Brain microvascular endothelial cell (primary cell): ENCODE results near the gene NUP133.
A peak's percentile ranks its signal among the peaks of the same experiment; 100 is the strongest.

Source experiments
- DNase-seq: peaks from one replicate; pipeline ENCODE4 v3.0.0-alpha.2; 2020
- H3K27ac ChIP-seq: fragments of 250-450 bp; sonication (Bioruptor Pico); 2 replicates; pipeline ENCODE4 v1.5.1; 2020; ENCODE audit warnings: mild to moderate bottlenecking, moderate library complexity
- H3K27me3 ChIP-seq: fragments of 250-450 bp; sonication (Bioruptor Pico); replicated peaks from 2 replicates; pipeline ENCODE4 v1.5.1; 2020; ENCODE audit warnings: mild to moderate bottlenecking
- H3K36me3 ChIP-seq: fragments of 250-450 bp; sonication (Bioruptor Pico); replicated peaks from 2 replicates; pipeline ENCODE4 v1.5.1; 2020; ENCODE audit warnings: mild to moderate bottlenecking
- H3K4me3 ChIP-seq: 2 replicates; pipeline ENCODE4 v1.5.1; 2011; ENCODE audit warnings: low read depth, mild to moderate bottlenecking, control low read depth, low read length, moderate library complexity
- in situ Hi-C: cut with HindIII; loops from 2 replicates; pipeline ENCODE4 v1.10.0; 2017; ENCODE audit warnings: low sequenced_read_pairs, low pct_ligation_motif_present
- TF ChIP-seq, protein P1 (sequence below): IDR thresholded peaks from 2 replicates; pipeline ENCODE4 v1.5.1; 2011; ENCODE audit warnings: low read depth, mild to moderate bottlenecking, moderate library complexity, low read length, control low read depth, inconsistent platforms; ENCODE audit errors: missing control alignments

NUP133 gene

DNA sequence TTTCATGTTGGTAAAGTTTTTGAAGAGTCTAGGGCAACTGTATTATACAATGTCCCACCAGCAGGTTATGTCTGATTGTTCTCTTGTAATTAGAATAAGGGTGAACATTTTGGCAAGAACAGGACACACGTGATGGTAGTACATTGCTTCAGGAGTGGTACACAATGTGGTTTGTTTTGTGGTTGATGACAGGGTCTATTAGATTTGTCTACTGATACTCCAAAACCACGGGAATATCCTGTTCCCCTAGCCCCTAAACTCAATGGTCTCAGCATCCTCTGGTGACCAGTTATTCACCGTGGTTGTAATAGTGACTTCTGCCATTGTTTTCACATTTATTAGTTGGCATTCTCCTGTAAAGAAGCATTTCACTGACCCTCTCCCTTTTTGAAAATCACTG, 52.1 kb downstream of the NUP133 start:
- in situ Hi-C loops = loop anchor here (25.0 kb wide), 1 partner anchor 194 kb away; the partner anchor contains the start of gene RAB4A
- no peak overlapping the region for H3K4me3 ChIP-seq
- no peak for DNase-seq
- H3K27ac ChIP-seq = no peak overlapping the region
- peaks cover 24% of the 10 kb centered on the region for H3K36me3 ChIP-seq
- TF ChIP-seq, protein P1, sequence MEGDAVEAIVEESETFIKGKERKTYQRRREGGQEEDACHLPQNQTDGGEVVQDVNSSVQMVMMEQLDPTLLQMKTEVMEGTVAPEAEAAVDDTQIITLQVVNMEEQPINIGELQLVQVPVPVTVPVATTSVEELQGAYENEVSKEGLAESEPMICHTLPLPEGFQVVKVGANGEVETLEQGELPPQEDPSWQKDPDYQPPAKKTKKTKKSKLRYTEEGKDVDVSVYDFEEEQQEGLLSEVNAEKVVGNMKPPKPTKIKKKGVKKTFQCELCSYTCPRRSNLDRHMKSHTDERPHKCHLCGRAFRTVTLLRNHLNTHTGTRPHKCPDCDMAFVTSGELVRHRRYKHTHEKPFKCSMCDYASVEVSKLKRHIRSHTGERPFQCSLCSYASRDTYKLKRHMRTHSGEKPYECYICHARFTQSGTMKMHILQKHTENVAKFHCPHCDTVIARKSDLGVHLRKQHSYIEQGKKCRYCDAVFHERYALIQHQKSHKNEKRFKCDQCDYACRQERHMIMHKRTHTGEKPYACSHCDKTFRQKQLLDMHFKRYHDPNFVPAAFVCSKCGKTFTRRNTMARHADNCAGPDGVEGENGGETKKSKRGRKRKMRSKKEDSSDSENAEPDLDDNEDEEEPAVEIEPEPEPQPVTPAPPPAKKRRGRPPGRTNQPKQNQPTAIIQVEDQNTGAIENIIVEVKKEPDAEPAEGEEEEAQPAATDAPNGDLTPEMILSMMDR = no peak
- no peaks in the 10 kb centered on the region for H3K27me3 ChIP-seq

DNA sequence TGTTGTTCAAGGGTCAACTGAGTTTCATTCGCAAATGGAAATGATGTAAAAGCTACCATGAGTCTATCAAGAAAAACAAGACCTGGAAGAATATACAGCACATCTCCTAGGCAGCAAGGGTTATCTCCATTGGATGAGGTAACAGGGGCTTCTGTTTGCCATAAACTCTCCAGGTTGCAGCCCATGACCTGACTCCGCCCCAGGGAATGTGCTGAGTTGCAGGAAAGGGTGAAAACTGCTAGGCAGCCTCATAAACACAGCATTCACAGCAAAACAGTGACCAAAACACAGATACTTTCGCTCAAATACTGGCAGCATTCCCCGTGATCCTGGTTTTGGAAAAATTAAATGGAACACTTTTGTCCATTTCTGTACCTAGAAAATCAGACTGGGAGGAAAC, 54.1 kb downstream of the NUP133 start:
- H3K27ac ChIP-seq = no peak overlapping the region
- no peak overlapping the region for H3K4me3 ChIP-seq
- H3K36me3 ChIP-seq = peaks cover 6% of the 10 kb centered on the region
- TF ChIP-seq, protein P1 = no peak
- in situ Hi-C loops = loop anchor here (25.0 kb wide), 1 partner anchor 192 kb away; the partner anchor contains the start of gene RAB4A
- H3K27me3 ChIP-seq = no peaks in the 10 kb centered on the region
- DNase-seq = no peak

DNA sequence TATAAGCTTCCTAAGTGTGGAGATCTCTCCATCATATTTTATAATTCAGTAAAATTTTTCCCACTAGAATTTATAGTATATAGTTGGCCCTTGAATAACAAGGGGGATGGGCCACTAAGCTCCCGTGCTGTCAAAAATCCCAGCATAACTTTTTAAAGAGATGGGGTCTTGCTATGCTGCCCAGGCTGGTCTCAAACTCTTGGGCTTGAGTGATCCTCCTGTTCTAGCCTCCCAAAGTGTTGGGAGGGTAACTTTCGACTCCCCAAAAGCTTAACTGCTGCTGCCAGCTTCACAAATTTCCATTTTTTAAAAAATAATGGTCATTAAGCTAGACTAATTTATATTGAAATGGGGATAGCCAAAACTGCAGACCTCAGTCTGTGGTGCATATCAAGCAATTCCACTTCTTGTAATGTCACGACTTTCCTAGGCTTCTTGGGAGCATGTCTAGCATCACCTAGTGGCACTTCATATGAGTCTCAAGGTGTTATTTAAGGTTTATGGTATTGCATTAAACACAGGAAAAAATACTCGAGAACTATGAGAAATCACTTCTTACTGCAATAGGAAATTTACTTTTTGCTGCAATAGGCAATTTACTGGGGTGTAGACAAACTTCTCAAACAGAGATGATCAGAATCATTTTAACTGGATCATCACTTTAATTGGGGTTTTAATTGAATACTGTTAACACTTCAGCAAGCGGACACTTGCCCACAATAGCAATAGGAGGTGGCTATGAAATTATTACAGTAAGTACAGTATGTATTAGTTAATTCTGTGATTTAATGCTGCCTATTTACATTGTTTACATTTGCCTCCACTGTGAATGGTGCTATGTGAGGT, 55.0 kb downstream of the NUP133 start:
- no peak for DNase-seq

DNA sequence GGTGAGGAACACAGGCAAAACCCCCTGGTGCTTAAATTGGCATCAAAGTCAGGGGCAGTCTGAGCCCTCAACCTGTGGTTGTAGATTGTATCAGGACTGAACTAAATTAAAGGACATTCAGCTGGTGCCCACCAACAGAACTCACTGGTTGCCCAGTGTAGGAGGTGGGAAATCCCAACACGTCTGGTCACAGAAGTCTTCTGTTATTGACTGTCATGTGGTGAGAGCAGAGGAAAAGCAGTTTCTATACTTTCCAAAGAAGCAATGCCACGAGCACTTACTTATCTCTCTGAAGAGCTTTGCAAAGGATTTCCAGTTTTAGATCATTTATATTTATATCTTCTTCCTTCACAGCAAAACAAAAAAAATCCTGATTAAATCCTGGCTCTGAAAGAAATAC, 59.3 kb downstream of the NUP133 start:
- in situ Hi-C loops = no loop called here
- DNase-seq = no peak
- TF ChIP-seq, protein P1 = no peak
- Histone ChIP-seq H3K27ac (no peak overlapping the region), H3K36me3 (peaks cover 9% of the 10 kb centered on the region), H3K27me3 (no peaks in the 10 kb centered on the region), H3K4me3 (no peak overlapping the region)

More for the DNA sequence above, 55.0 kb downstream of the NUP133 start:
- H3K4me3 ChIP-seq = no peak overlapping the region
- TF ChIP-seq, protein P1 = peak; percentile 58
- no peak overlapping the region for H3K27ac ChIP-seq
- H3K36me3 ChIP-seq = peaks cover 9% of the 10 kb centered on the region
- in situ Hi-C loops = loop anchor here (25.0 kb wide), 1 partner anchor 191 kb away; the partner anchor contains the start of gene RAB4A
- H3K27me3 ChIP-seq = no peaks in the 10 kb centered on the region

DNA sequence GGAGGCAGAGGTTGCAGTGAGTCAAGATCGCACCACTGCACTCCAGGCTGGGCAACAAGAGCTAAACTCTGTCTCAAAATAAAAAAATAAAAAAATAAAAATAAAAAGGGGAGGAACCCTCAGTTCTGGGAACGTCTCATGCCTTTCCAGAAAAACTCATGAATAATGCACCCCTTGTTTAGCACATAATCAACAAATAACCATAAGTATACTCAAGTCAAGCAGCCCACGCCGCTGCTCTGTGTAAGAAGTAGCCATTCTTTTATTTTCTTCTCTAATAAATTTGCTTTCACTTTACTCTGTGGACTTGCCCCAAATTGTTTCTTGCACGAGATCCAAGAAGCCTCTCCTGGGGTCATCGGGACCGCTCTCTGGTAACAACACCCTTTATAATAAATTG, 59.8 kb downstream of the NUP133 start:
- in situ Hi-C loops = no loop called here
- peaks cover 6% of the 10 kb centered on the region for H3K36me3 ChIP-seq

More for the DNA sequence above, 59.8 kb downstream of the NUP133 start:
- H3K4me3 ChIP-seq = no peak overlapping the region
- no peak for DNase-seq
- H3K27ac ChIP-seq = no peak overlapping the region
- TF ChIP-seq, protein P1 = no peak
- no peaks in the 10 kb centered on the region for H3K27me3 ChIP-seq
